Measurements from ENCODE around the gene BDH1. TPM values are rescaled to one million over a fixed set of nuclear protein-coding genes. Genes with fewer than 3 reads are reported as not detected.

The BDH1 gene
- total and polyA plus RNA-seq, 2 of the 8 experiments (the other 6 are each of a cell fraction or from before 2014, with no cell fraction given): 27.2 to 28.1 TPM

DNA sequence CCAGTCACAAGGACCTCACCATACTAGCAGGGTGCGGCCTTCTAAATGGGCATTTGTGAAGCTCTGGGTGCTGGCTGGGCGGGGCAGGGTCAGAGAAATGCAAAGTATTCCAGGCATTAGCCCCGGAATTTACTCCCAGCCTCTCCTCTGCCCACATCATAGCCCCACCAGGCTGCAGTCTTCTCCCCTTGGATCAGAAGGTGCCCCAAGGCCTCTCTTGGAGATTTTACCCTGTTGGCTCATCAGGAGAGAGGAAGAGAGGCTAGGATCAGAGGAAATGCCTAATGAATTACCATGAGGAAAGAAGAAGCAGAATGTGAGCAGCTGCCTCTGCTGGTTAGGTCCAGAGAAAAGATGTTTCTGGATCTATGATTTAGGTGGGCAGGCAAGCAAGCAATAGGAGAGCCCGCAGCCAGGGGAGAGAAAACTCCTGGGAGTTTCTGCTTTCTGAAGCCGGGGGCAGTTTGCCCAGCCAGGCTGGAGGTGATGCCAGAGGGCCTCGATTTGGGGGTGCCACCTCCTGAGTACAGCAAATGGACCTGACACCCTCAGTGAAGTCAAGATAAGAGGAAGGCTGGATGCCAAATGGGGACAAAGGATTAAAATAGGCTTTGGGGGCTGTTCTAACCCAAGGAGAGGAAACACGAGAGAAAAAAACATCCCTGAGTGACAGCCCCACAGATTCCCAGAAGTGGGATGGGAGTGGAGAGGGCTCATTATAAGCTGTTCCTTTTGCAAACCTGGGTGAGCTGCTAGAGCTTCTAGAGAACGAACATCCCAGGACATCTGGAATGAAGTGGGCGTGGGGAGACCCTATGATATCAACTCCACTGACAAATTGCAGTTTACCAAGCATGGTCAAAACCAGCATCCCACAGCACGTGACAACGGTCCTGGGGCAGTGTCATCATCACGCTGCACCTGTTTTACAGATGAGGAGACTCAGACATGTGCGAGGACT, 65.4 kb downstream of the BDH1 start:
- Histone ChIP-seq H2BK120ac (replicated peaks; ENCODE audit: low read depth, low read length) (no peak overlapping the region), H3K27me3 (replicated peaks in 1 of 4; ENCODE audit: control insufficient read depth in 3 of 4, extremely low read depth in 1 of 4, insufficient read depth in 3 of 4, low read length in 3 of 4) (no peaks in the 10 kb centered on the region), H4K5ac (ENCODE audit: insufficient read length, low read depth, low read length) (no peak overlapping the region), H4K91ac (replicated peaks; ENCODE audit: insufficient read length, low read length) (no peak overlapping the region), H3K9me3 (ENCODE audit: insufficient read depth in 2 of 2, low read depth in 1 of 2, low read length in 1 of 2) (no peaks in the 10 kb centered on the region), H3K23me2 (ENCODE audit: low read depth, low read length) (no peaks in the 10 kb centered on the region), H3K4me1 (replicated peaks in 1 of 4; ENCODE audit: control insufficient read depth in 3 of 4, insufficient read depth in 4 of 4, low read length in 3 of 4) (peaks cover 0 to 6% (median 2%) of the 10 kb centered on the region in 4 experiments; a peak in 4 of 7 replicates), H2BK20ac (ENCODE audit: low read length) (0 out of 2 replicates have a peak overlapping the region, but pooled peaks have one; percentile 90), H3K79me2 (ENCODE audit: control insufficient read depth in 1 of 2, insufficient read depth in 2 of 2, low read length in 2 of 2) (no peaks in the 10 kb centered on the region), H2AK5ac (ENCODE audit: low read depth, low read length) (no peak overlapping the region), H3K36me3 (ENCODE audit: control insufficient read depth in 2 of 4, insufficient read depth in 4 of 4, low read length in 3 of 4) (no peaks in the 10 kb centered on the region), H3K23ac (ENCODE audit: insufficient read length) (no peak overlapping the region), H3K18ac (ENCODE audit: extremely low read depth, low read length) (no peak overlapping the region), H2AFZ (ENCODE audit: low read length) (no peak overlapping the region), H4K8ac (ENCODE audit: extremely low read depth, insufficient read depth, low read length) (no peak overlapping the region), H3K4ac (replicated peaks; ENCODE audit: insufficient read length, low read depth, low read length) (no peak overlapping the region), H3K4me3 (ENCODE audit: extremely low read depth in 1 of 4, insufficient read depth in 2 of 4, low read depth in 3 of 4, low read length in 4 of 4) (no peak overlapping the region), H3K27ac (ENCODE audit: low read depth, low read length) (no peak overlapping the region), H2BK15ac (ENCODE audit: low read length) (0 out of 2 replicates have a peak overlapping the region, but pooled peaks have one; percentile 36), H3K56ac (replicated peaks; ENCODE audit: insufficient read length, low read depth, low read length) (no peak overlapping the region), H4K20me1 (replicated peaks in 1 of 2; ENCODE audit: control insufficient read depth in 1 of 2, insufficient read depth in 2 of 2, low read length in 2 of 2) (no peaks in the 10 kb centered on the region), H2BK5ac (ENCODE audit: low read depth, low read length) (no peak overlapping the region), H3K79me1 (ENCODE audit: low read depth, low read length) (no peaks in the 10 kb centered on the region), H3K14ac (ENCODE audit: insufficient read length) (no peak overlapping the region), H3K4me2 (ENCODE audit: insufficient read depth in 1 of 2, low read depth in 2 of 2, low read length in 2 of 2) (no peak overlapping the region), H3K9ac (replicated peaks in 1 of 4; ENCODE audit: extremely low read depth in 1 of 4, low read depth in 3 of 4, low read length in 3 of 4) (no peak overlapping the region), H2BK12ac (ENCODE audit: low read depth, low read length) (peak overlapping the region; percentile 45; the same call in 1 of the 2 replicates)
- FAIRE-seq: no peak
- 85% methylated on average over 13 of the region's 13 CpGs; no CpG with 5 or more reads in 1 of the 2 experiments for WGBS, 2 experiments (ENCODE audit: extremely low coverage in 1 of 2, insufficient coverage in 1 of 2, insufficient read length in 1 of 2, insufficient replicate concordance in 2 of 2, low coverage in 1 of 2, low lambda C conversion rate in 2 of 2, missing lambda C conversion rate in 1 of 2)
- TF ChIP-seq EGR1 (IDR thresholded peaks at IDR 0.05; ENCODE audit: borderline replicate concordance, low read depth, low read length) (no peak), TEAD4 (IDR thresholded peaks at IDR 0.05; ENCODE audit: low read depth, low read length) (peak; percentile 80; the same call in 1 of the 2 replicates), BCL11A (IDR thresholded peaks at IDR 0.05; ENCODE audit: low read depth in 2 of 2, low read length in 2 of 2) (no peak)
- DNase-seq (ENCODE audit: low read depth in 1 of 2, low spot score in 2 of 2): no peak
- ChIA-PET POLR2A (ENCODE audit: partially characterized antibody) (interaction anchor here (0.6 kb wide), 1 partner anchor 31 kb away, joined by 3 read pairs; no protein-coding TSS in a partner anchor), CTCF (ENCODE audit: partially characterized antibody) (interaction anchor here (0.6 to 4.0 kb wide), 9 partner anchors 8 to 213 kb away, joined by 3 to 24 read pairs (median 3); no protein-coding TSS in a partner anchor)
